ENCODE measurements around the gene ZFP57. TPM values are rescaled to one million over a fixed set of nuclear protein-coding genes. Genes with fewer than 3 reads are reported as not detected.

Gene ZFP57
- total RNA-seq (ENCODE audit: low replicate concordance): not detected in 2 replicates
- long read RNA-seq: 0 reads

DNA sequence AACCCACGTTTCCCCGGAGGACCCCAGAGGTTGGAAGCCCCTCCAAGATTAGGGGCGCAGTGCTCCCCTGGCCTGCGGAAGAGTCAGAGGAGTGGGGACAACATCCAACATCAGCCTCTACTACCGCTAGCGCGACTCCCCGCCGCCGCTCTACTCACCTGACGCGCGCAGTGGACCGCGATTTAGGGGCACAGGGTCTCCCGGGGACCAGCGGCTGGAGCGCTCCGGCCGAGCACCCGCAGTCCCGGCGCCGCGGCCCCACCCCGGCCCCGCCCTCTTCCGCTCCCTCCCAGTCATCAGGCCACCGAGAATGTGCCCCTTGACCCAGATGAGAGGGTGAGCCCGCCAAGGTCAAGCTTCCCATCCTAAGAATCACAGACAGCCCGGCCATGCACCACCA, at the start of gene ZFP57:
Gene ZFP57, minus strand, starts transcription at position 249 of the 400 bp plus-strand sequence. CDS start 4,149 bp downstream, outside the sequence.
- Mint-ChIP-seq H3K27me3 (peaks cover 15% of the 10 kb centered on the region), H3K36me3 (no peaks in the 10 kb centered on the region), H3K4me1 (ENCODE audit: unreplicated experiment) (peaks cover 12% of the 10 kb centered on the region), H3K27ac (no peak within 1 kb of the TSS), H3K9me3 (no peaks in the 10 kb centered on the region), H3K4me3 (no peak within 1 kb of the TSS)
- DNase-seq (ENCODE audit: extremely low spot score, unreplicated experiment): no peak
- TF ChIP-seq CTCF (conservative IDR thresholded peaks at IDR 0.05): no peak

DNA sequence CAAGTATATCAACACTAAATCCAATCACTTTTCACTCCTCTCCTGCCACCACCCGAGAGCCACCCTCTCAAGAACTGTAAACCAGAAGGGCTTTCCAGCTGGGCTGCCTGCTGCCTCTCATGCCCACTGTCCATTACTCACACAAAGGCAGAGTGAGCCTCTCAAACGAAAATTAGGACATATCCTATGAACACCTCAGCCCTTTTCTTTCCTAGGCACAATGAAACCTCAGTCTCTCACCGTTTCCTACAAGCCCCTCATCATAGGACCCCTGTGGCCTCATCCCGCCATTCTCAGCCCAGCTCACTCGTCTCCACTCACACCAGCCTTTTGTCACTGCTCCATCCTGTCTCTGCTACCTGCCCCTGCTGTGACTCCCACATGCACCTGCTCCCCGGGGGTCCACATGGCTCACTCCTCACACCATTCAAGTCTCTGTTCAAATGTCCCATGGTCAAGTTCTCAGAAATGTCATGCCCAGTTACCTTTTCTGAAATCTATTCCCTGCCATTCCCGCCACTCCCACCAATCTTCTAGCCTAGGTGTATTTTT, 49.7 kb upstream of the ZFP57 start:
- Mint-ChIP-seq H3K9me3 (no peaks in the 10 kb centered on the region), H3K4me3 (no peak overlapping the region), H3K27me3 (peaks cover 81% of the 10 kb centered on the region), H3K4me1 (ENCODE audit: unreplicated experiment) (no peaks in the 10 kb centered on the region), H3K36me3 (no peaks in the 10 kb centered on the region), H3K27ac (no peak overlapping the region)
- DNase-seq (ENCODE audit: extremely low spot score, unreplicated experiment): no peak
- no peak for TF ChIP-seq CTCF (conservative IDR thresholded peaks at IDR 0.05)

DNA sequence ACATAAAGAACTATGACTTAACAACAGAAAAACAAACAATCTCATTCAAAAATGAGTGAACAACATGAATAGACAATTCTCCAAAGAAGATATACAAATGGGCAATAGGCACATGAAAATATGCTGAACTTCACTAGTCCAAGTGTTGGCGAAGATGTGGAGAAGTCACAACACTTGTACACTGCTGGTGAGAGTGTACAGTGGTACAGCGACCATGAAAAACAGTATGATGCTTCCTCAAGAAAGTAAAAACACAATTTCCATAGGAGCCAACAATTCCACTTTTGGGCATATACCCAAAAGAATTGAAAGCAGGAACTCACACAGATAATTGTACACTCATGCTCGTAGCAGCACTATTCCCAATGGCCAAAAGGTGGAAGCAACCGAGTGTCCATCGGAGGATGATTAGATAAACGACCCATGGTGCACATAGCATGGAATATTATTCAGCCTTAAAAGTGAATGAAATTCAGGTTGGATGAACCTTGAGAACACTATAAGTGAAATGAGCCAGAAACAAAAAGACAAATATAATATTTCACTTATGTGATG, 48.9 kb upstream of the ZFP57 start:
- H3K27me3 Mint-ChIP-seq: peaks cover 86% of the 10 kb centered on the region
- H3K4me3 Mint-ChIP-seq: no peak overlapping the region
- no peaks in the 10 kb centered on the region for H3K36me3 Mint-ChIP-seq
- no peak overlapping the region for H3K27ac Mint-ChIP-seq
- H3K9me3 Mint-ChIP-seq: no peaks in the 10 kb centered on the region
- DNase-seq (ENCODE audit: extremely low spot score, unreplicated experiment): no peak
- H3K4me1 Mint-ChIP-seq (ENCODE audit: unreplicated experiment): no peaks in the 10 kb centered on the region
- no peak for TF ChIP-seq CTCF (conservative IDR thresholded peaks at IDR 0.05)

DNA sequence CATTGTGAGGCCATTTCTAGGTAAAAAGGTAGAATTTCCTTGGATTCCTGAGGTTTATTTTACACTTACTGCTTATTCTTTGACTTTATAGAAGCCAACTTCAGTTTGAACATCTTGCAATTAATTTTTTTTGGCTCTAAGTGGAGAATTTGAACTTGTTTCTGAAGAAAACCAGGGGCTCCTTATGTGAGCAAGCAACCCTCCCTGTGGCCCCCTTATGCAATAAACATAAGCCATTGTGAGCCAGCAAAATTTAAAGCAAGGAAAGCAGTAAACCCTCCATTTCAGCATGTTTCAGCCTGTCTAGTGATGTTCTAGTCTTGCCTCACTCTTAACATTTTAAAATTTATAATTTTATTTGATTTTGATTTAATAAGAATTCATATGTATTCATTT, 47.9 kb upstream of the ZFP57 start:
- TF ChIP-seq CTCF (conservative IDR thresholded peaks at IDR 0.05): no peak
- H3K27me3 Mint-ChIP-seq: peaks cover 86% of the 10 kb centered on the region
- H3K36me3 Mint-ChIP-seq: no peaks in the 10 kb centered on the region
- no peaks in the 10 kb centered on the region for H3K4me1 Mint-ChIP-seq (ENCODE audit: unreplicated experiment)
- no peak for DNase-seq (ENCODE audit: extremely low spot score, unreplicated experiment)
- H3K27ac Mint-ChIP-seq: no peak overlapping the region
- no peak overlapping the region for H3K4me3 Mint-ChIP-seq
- no peaks in the 10 kb centered on the region for H3K9me3 Mint-ChIP-seq

- Mint-ChIP-seq H3K27ac (no peak overlapping the region), H3K4me3 (no peak overlapping the region), H3K9me3 (no peaks in the 10 kb centered on the region), H3K4me1 (ENCODE audit: unreplicated experiment) (no peaks in the 10 kb centered on the region), H3K36me3 (no peaks in the 10 kb centered on the region), H3K27me3 (peaks cover 87% of the 10 kb centered on the region)
- no peak for TF ChIP-seq CTCF (conservative IDR thresholded peaks at IDR 0.05)
- no peak for DNase-seq (ENCODE audit: extremely low spot score, unreplicated experiment)
Observed at GRCh38 chr6:29728173-29728874, 47.4 kb upstream of the ZFP57 start.

Data from type B pancreatic cell (in vitro differentiated cells).